ENCODE measurements around the gene ZNF550.

- TF ChIP-seq CTCF (IDR thresholded peaks at IDR 0.05) (no peak), USF2 (IDR thresholded peaks at IDR 0.05) (no peak), JUN (IDR thresholded peaks at IDR 0.05) (no peak), EP300 (IDR thresholded peaks at IDR 0.05) (no peak), ESRRA (IDR thresholded peaks at IDR 0.05; ENCODE audit: borderline replicate concordance, low read length) (no peak), HOXB13 (CRISPR knock-in tag; IDR thresholded peaks at IDR 0.05; ENCODE audit: low read depth) (no peak), SMC3 (IDR thresholded peaks at IDR 0.05) (no peak), REST (IDR thresholded peaks at IDR 0.05) (no peak), POLR2AphosphoS2 (conservative IDR thresholded peaks at IDR 0.05; ENCODE audit: low read length) (no peak)
- TF ChIP-seq, protein P1, sequence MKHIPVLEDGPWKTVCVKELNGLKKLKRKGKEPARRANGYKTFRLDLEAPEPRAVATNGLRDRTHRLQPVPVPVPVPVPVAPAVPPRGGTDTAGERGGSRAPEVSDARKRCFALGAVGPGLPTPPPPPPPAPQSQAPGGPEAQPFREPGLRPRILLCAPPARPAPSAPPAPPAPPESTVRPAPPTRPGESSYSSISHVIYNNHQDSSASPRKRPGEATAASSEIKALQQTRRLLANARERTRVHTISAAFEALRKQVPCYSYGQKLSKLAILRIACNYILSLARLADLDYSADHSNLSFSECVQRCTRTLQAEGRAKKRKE (CRISPR knock-in tag; IDR thresholded peaks at IDR 0.05; ENCODE audit: low read depth), result no peak
- TF ChIP-seq, protein P2, sequence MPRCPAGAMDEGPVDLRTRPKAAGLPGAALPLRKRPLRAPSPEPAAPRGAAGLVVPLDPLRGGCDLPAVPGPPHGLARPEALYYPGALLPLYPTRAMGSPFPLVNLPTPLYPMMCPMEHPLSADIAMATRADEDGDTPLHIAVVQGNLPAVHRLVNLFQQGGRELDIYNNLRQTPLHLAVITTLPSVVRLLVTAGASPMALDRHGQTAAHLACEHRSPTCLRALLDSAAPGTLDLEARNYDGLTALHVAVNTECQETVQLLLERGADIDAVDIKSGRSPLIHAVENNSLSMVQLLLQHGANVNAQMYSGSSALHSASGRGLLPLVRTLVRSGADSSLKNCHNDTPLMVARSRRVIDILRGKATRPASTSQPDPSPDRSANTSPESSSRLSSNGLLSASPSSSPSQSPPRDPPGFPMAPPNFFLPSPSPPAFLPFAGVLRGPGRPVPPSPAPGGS (IDR thresholded peaks at IDR 0.05), result no peak
These were observed 657 bp downstream of the ZNF550 start for GRCh38 chr19:57559008-57559403.

All from A549 (cell line).